ENCODE measurements around the gene MFSD6. TPM values are rescaled to one million over a fixed set of nuclear protein-coding genes. Genes with fewer than 3 reads are reported as not detected.

MFSD6 gene
- total RNA-seq, 4 donors from 2014 or later = 81.2 to 157 (median 133) TPM

GRCh38 chr2:190409616-190410015 lies 1.5 kb downstream of the MFSD6 start:
- WGBS, 2 donors = 28 to 57% methylated on average over 2 of the region's 2 CpGs
- Histone ChIP-seq H3K36me3 (no peaks in the 10 kb centered on the region), H3K9me3 (no peaks in the 10 kb centered on the region), H3K27me3 (no peaks in the 10 kb centered on the region), H3K4me3 (peak overlapping the region in 3 of 4 donors; percentile 59 to 95 (median 83)), H3K4me1 (peaks cover 25 to 76% (median 32%) of the 10 kb centered on the region in 3 donors), H3K27ac (peak overlapping the region in 2 of 4 donors; percentile 93 to 98)
- TF ChIP-seq CTCF (IDR thresholded peaks at IDR 0.05) = no peak
- no peak for DNase-seq
- intact Hi-C loops (cut with DNase I) = no loop called here

- peak overlapping the region in 2 of 4 donors; percentile 93 to 98 for H3K27ac ChIP-seq
- TF ChIP-seq CTCF (IDR thresholded peaks at IDR 0.05) = no peak
- no peak for TF ChIP-seq POLR2A (IDR thresholded peaks at IDR 0.05)
Measured at GRCh38 chr2:190410166-190410565, 2.0 kb downstream of the MFSD6 start.

GRCh38 chr2:190412966-190413365 lies 4.8 kb downstream of the MFSD6 start:
- H3K4me3 ChIP-seq = no peak overlapping the region
- H3K36me3 ChIP-seq = no peaks in the 10 kb centered on the region
- 35% methylated on average over 3 of the region's 3 CpGs for WGBS, 2 donors
- intact Hi-C loops (cut with DNase I) = no loop called here
- peaks cover 36 to 92% (median 37%) of the 10 kb centered on the region in 3 donors for H3K4me1 ChIP-seq
- DNase-seq = no peak
- no peaks in the 10 kb centered on the region for H3K9me3 ChIP-seq
- H3K27me3 ChIP-seq = no peaks in the 10 kb centered on the region
- H3K27ac ChIP-seq = peak overlapping the region in 3 of 4 donors; percentile 46 to 76 (median 73)
- no peak for TF ChIP-seq POLR2A (IDR thresholded peaks at IDR 0.05)
- no peak for TF ChIP-seq CTCF (IDR thresholded peaks at IDR 0.05)

More at GRCh38 chr2:190410166-190410565, 2.0 kb downstream of the MFSD6 start:
- H3K27me3 ChIP-seq = no peaks in the 10 kb centered on the region
- no peak for DNase-seq
- H3K9me3 ChIP-seq = no peaks in the 10 kb centered on the region
- H3K4me1 ChIP-seq = peaks cover 25 to 76% (median 29%) of the 10 kb centered on the region in 3 donors
- intact Hi-C loops (cut with DNase I) = no loop called here
- peak overlapping the region in 1 of 4 donors; percentile 95 for H3K4me3 ChIP-seq
- H3K36me3 ChIP-seq = no peaks in the 10 kb centered on the region
- WGBS, 2 donors = 52 to 79% methylated on average over 3 of the region's 3 CpGs

DNA sequence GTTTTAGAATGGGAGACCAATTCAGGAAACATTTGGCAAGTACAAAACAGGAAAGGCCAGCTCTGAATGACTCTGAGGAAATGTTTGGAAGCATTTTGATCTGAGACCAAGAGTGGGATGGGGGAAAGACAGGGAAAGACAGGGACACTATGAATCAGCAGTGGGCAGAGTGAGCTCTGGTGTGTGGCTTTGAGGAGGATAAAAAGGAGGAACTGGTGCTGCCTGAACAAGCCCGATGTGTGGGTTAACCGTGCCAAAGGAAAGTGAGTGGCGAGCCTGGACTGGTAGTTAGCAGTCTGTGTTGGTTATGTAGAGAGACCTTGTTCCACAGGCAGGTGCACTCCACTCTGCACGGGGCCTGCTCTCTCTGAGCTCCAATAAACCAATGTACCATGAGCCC lies 5.3 kb downstream of the MFSD6 start:
- no peak for TF ChIP-seq CTCF (IDR thresholded peaks at IDR 0.05)
- no peak for TF ChIP-seq POLR2A (IDR thresholded peaks at IDR 0.05)
- no peak for DNase-seq

DNA sequence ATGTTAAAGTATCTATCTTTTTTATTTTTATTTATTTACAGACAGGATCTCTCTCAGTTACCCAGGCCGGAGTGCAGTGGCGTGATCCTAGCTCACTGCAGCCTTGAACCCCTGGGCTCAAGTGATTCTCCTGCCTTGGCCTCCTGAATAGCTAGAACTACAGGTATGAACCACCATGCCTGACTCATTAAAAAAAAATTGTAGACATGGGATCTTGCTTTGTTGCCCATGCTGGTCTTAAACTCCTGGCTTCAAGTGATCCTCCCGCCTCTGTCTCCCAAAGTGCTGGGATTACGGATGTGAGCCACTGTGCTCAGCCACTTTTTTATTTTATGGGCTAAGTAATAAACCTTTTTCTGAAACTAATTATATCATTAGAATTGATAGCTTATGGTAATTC lies 7.1 kb downstream of the MFSD6 start:
- H3K27me3 ChIP-seq = no peaks in the 10 kb centered on the region
- TF ChIP-seq CTCF (IDR thresholded peaks at IDR 0.05) (no peak), POLR2A (IDR thresholded peaks at IDR 0.05) (no peak)
- no peaks in the 10 kb centered on the region for H3K9me3 ChIP-seq
- 91 to 94% methylated on average over 4 of the region's 4 CpGs for WGBS, 2 donors
- intact Hi-C loops (cut with DNase I) = no loop called here
- peaks cover 0 to 5% (median 0%) of the 10 kb centered on the region in 3 donors for H3K36me3 ChIP-seq
- peaks cover 24 to 97% (median 35%) of the 10 kb centered on the region in 3 donors for H3K4me1 ChIP-seq
- no peak for DNase-seq
- H3K27ac ChIP-seq = peak overlapping the region in 2 of 4 donors; percentile 73 to 76
- no peak overlapping the region for H3K4me3 ChIP-seq

More for the DNA sequence above, 5.3 kb downstream of the MFSD6 start:
- H3K36me3 ChIP-seq = no peaks in the 10 kb centered on the region
- intact Hi-C loops (cut with DNase I) = no loop called here
- 17 to 33% methylated on average over 3 to 4 of the region's 4 CpGs for WGBS, 2 donors
- H3K27me3 ChIP-seq = no peaks in the 10 kb centered on the region
- no peak overlapping the region for H3K4me3 ChIP-seq
- peaks cover 37 to 97% (median 37%) of the 10 kb centered on the region in 3 donors for H3K4me1 ChIP-seq
- H3K27ac ChIP-seq = peak overlapping the region; percentile 46 to 76 (median 60)
- H3K9me3 ChIP-seq = no peaks in the 10 kb centered on the region

Measured in esophagus squamous epithelium (tissue), 5 donors.